Measurements from ENCODE around the gene AFF3. TPM values are rescaled to one million over a fixed set of nuclear protein-coding genes. Genes with fewer than 3 reads are reported as not detected.

AFF3 gene
- total and polyA plus RNA-seq, 12 donors: 1.1 to 7.5 (median 3.9) TPM

GRCh38 chr2:100016756-100017155, 125.6 kb downstream of the AFF3 start:
- 93 to 97% (median 95%) methylated on average over 3 of the region's 3 CpGs for WGBS, 4 donors
- no peaks in the 10 kb centered on the region for H3K36me3 ChIP-seq (replicated peaks in 1 of 2)
- H3K27ac ChIP-seq: no peak overlapping the region
- no peak for DNase-seq
- peaks cover 0 to 13% of the 10 kb centered on the region in 2 donors for H3K4me1 ChIP-seq (replicated peaks in 1 of 2)
- H3K27me3 ChIP-seq: no peaks in the 10 kb centered on the region
- no peak for TF ChIP-seq CTCF (IDR thresholded peaks at IDR 0.05)
- no peak for TF ChIP-seq POLR2A (IDR thresholded peaks at IDR 0.05)
- H3K9me3 ChIP-seq (replicated peaks in 1 of 3): no peaks in the 10 kb centered on the region
- intact Hi-C loops (cut with DNase I): no loop called here
- no peak overlapping the region for H3K4me3 ChIP-seq

GRCh38 chr2:100015849-100016248, 126.5 kb downstream of the AFF3 start:
- Histone ChIP-seq H3K27ac (no peak overlapping the region), H3K4me1 (replicated peaks in 1 of 2) (peaks cover 0 to 13% of the 10 kb centered on the region in 2 donors), H3K27me3 (no peaks in the 10 kb centered on the region), H3K9me3 (replicated peaks in 1 of 3) (no peaks in the 10 kb centered on the region), H3K36me3 (replicated peaks in 1 of 2) (no peaks in the 10 kb centered on the region), H3K4me3 (no peak overlapping the region)
- DNase-seq: no peak
- WGBS, 4 donors: 83 to 98% (median 96%) methylated on average over 3 of the region's 3 CpGs
- TF ChIP-seq POLR2A (IDR thresholded peaks at IDR 0.05) (no peak), CTCF (IDR thresholded peaks at IDR 0.05) (no peak)
- intact Hi-C loops (cut with DNase I): no loop called here

- no peak overlapping the region for H3K4me3 ChIP-seq
- intact Hi-C loops (cut with DNase I): no loop called here
- WGBS, 4 donors: 55 to 66% (median 59%) methylated on average over 5 of the region's 5 CpGs
Measured at GRCh38 chr2:100013892-100014677, 128.3 kb downstream of the AFF3 start.

GRCh38 chr2:100012561-100012960, 129.8 kb downstream of the AFF3 start:
- Histone ChIP-seq H3K4me3 (no peak overlapping the region), H3K27me3 (no peaks in the 10 kb centered on the region), H3K9me3 (replicated peaks in 1 of 3) (no peaks in the 10 kb centered on the region), H3K36me3 (replicated peaks in 1 of 2) (no peaks in the 10 kb centered on the region), H3K4me1 (replicated peaks in 1 of 2) (peaks cover 0 to 13% of the 10 kb centered on the region in 2 donors), H3K27ac (no peak overlapping the region)
- TF ChIP-seq POLR2A (IDR thresholded peaks at IDR 0.05) (no peak), CTCF (IDR thresholded peaks at IDR 0.05) (no peak)
- intact Hi-C loops (cut with DNase I): no loop called here
- no peak for DNase-seq
- whole genome bisulfite sequencing, 4 donors: 76 to 92% (median 85%) methylated on average over 5 of the region's 5 CpGs

More at GRCh38 chr2:100013892-100014677, 128.3 kb downstream of the AFF3 start:
- H3K27me3 ChIP-seq: no peaks in the 10 kb centered on the region
- no peaks in the 10 kb centered on the region for H3K9me3 ChIP-seq (replicated peaks in 1 of 3)
- DNase-seq: peak; percentile 57 to 88 (median 83)
- peaks cover 0 to 13% of the 10 kb centered on the region in 2 donors for H3K4me1 ChIP-seq (replicated peaks in 1 of 2)
- TF ChIP-seq CTCF (IDR thresholded peaks at IDR 0.05) (peak in 3 of 6 experiments; percentile 22 to 33 (median 33)), POLR2A (IDR thresholded peaks at IDR 0.05) (no peak)
- H3K36me3 ChIP-seq (replicated peaks in 1 of 2): no peaks in the 10 kb centered on the region
- no peak overlapping the region for H3K27ac ChIP-seq
